ENCODE data around the gene GDF15.

GRCh38 chr19:18353378-18354005 lies 32.5 kb upstream of the GDF15 start:
- no peak for TF ChIP-seq EZH2 (IDR thresholded peaks at IDR 0.05; ENCODE audit: borderline replicate concordance, insufficient read depth, low read depth, low read length, poor library complexity, severe bottlenecking)
- TF ChIP-seq, protein P1, sequence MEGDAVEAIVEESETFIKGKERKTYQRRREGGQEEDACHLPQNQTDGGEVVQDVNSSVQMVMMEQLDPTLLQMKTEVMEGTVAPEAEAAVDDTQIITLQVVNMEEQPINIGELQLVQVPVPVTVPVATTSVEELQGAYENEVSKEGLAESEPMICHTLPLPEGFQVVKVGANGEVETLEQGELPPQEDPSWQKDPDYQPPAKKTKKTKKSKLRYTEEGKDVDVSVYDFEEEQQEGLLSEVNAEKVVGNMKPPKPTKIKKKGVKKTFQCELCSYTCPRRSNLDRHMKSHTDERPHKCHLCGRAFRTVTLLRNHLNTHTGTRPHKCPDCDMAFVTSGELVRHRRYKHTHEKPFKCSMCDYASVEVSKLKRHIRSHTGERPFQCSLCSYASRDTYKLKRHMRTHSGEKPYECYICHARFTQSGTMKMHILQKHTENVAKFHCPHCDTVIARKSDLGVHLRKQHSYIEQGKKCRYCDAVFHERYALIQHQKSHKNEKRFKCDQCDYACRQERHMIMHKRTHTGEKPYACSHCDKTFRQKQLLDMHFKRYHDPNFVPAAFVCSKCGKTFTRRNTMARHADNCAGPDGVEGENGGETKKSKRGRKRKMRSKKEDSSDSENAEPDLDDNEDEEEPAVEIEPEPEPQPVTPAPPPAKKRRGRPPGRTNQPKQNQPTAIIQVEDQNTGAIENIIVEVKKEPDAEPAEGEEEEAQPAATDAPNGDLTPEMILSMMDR (IDR thresholded peaks at IDR 0.05), result no peak
